Measurements from ENCODE around the gene TTC9. TPM values are rescaled to one million over a fixed set of nuclear protein-coding genes. Genes with fewer than 3 reads are reported as not detected.

Gene TTC9
- total RNA-seq, 1 donor: 0.36 TPM

DNA sequence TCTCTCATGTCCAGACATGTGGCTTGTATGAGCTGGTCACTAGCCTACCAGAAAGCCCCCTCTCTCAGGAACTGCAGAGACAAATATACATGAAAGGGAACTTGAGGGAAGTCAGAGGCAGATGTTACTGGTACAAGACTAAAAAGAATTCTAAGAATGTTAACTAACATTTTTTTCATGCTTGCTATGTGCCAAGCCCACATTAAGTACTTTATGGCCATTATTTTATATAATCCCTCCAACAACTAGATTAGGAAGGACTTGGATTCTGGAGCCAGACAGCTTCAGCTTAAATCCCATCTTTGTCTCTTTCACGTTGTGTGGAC, 24.6 kb downstream of the TTC9 start:
- no peaks in the 10 kb centered on the region for H3K27me3 ChIP-seq (ENCODE audit: insufficient read depth, low read length)
- peaks cover 24% of the 10 kb centered on the region for H3K4me1 ChIP-seq (ENCODE audit: insufficient read depth, low read length)
- TF ChIP-seq, protein P1, sequence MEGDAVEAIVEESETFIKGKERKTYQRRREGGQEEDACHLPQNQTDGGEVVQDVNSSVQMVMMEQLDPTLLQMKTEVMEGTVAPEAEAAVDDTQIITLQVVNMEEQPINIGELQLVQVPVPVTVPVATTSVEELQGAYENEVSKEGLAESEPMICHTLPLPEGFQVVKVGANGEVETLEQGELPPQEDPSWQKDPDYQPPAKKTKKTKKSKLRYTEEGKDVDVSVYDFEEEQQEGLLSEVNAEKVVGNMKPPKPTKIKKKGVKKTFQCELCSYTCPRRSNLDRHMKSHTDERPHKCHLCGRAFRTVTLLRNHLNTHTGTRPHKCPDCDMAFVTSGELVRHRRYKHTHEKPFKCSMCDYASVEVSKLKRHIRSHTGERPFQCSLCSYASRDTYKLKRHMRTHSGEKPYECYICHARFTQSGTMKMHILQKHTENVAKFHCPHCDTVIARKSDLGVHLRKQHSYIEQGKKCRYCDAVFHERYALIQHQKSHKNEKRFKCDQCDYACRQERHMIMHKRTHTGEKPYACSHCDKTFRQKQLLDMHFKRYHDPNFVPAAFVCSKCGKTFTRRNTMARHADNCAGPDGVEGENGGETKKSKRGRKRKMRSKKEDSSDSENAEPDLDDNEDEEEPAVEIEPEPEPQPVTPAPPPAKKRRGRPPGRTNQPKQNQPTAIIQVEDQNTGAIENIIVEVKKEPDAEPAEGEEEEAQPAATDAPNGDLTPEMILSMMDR (IDR thresholded peaks at IDR 0.05; ENCODE audit: extremely low read depth, low read depth, low read length): no peak
- no peaks in the 10 kb centered on the region for H3K79me2 ChIP-seq (ENCODE audit: insufficient read depth, low read length)
- no peak overlapping the region for H3K4me3 ChIP-seq (ENCODE audit: insufficient read depth, low read length)
- H3K36me3 ChIP-seq (ENCODE audit: insufficient read depth, low read length): no peaks in the 10 kb centered on the region
- no peaks in the 10 kb centered on the region for H3K9me3 ChIP-seq (ENCODE audit: low read depth, low read length)
- H2AFZ ChIP-seq (ENCODE audit: low read length): no peak overlapping the region
- H3K4me2 ChIP-seq (ENCODE audit: insufficient read depth, low read length): no peak overlapping the region
- DNase-seq (ENCODE audit: insufficient read length, low spot score, missing footprints): no peak
- H3K27ac ChIP-seq (ENCODE audit: low read depth, low read length): no peak overlapping the region
- no peaks in the 10 kb centered on the region for H4K20me1 ChIP-seq (ENCODE audit: insufficient read depth, low read length)

DNA sequence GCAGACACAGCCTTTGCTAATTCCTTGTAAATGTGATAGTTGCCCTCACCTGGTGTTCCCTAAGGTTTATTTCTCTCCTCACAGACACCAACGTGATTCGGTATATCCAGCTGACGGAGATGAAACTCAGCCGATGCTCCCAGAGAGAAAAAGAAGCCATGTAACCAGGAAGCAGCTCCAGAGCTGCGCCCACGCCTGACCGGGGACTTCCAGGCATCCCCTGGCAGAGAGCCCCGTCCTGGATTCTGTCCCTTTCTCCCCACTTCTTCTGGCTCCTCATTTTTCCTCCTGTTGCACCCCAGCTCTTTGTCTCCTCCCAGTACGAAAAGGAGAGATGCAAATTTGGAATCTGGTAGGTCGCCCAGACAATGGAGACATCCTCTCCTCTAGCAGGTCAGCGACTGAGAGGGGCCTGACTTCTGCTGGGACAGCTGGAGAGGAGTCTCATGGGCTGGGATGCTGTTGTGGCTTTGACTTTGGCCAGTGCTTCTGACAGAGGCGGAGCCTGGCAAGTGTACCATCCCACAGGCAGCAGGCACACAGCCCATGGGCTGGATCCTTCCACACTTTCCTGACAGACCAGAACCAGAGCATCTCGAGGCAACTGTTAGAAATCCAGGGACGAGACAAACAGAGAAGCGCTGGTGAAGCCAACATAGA, 29.4 kb downstream of the TTC9 start:
- TF ChIP-seq, protein P1 (IDR thresholded peaks at IDR 0.05; ENCODE audit: extremely low read depth, low read depth, low read length): no peak
- DNase-seq (ENCODE audit: insufficient read length, low spot score, missing footprints): peak; percentile 61
- H3K27ac ChIP-seq (ENCODE audit: low read depth, low read length): no peak overlapping the region
- H3K4me3 ChIP-seq (ENCODE audit: insufficient read depth, low read length): peak overlapping the region; percentile 64
- peaks cover 2% of the 10 kb centered on the region for H3K27me3 ChIP-seq (ENCODE audit: insufficient read depth, low read length)
- H3K9me3 ChIP-seq (ENCODE audit: low read depth, low read length): no peaks in the 10 kb centered on the region
- peak overlapping the region; percentile 86 for H2AFZ ChIP-seq (ENCODE audit: low read length)
- H4K20me1 ChIP-seq (ENCODE audit: insufficient read depth, low read length): no peaks in the 10 kb centered on the region
- no peaks in the 10 kb centered on the region for H3K79me2 ChIP-seq (ENCODE audit: insufficient read depth, low read length)
- H3K4me2 ChIP-seq (ENCODE audit: insufficient read depth, low read length): peak overlapping the region; percentile 83
- no peaks in the 10 kb centered on the region for H3K36me3 ChIP-seq (ENCODE audit: insufficient read depth, low read length)
- H3K4me1 ChIP-seq (ENCODE audit: insufficient read depth, low read length): peaks cover 14% of the 10 kb centered on the region

DNA sequence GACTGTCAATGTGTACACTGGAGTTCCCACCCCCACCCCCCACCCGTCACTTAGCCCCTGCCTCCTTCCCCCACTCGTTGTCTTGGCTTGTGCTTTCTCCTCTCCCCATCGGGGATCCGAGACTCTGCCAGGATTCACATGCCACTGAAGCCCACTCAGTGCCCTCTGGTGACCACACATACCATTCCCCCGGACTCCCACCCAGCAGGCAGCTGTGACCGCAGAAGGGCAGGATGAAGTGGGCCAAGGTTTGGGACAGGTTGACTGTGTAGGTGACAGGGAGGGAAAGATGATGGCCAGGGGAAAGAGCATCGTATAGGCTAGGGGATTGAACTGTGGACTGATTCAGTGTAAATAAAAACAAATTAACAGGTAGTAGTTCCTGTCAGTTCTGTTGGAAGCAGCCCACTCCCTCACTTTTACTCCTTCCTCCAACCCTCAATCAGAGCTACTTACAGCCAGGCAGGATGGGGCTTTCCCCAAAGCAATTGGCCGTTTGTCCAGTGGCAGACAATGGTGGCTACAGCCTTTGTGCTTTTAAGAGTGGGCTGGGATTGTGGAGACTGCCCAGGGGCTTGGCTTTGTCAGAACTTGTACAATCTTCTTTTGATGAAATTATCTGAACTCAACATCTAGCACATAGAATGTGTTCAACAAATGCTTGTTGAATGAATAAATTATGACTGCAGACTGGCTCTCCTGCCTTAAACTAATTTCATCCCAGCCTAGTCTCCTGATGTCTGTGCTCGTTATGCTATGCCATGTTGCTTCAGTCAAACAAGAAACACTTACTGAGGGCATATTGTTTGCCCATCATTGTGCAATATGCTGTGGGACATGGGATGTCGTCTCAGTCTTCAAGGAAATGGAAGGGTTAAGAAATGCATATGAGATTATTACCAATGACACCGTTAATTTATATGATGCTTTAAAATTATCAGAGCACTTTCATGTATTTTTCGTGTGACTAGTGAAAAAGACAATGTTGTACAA, 30.2 kb downstream of the TTC9 start:
- Histone ChIP-seq H2AFZ (ENCODE audit: low read length) (no peak overlapping the region), H3K27ac (ENCODE audit: low read depth, low read length) (no peak overlapping the region), H3K79me2 (ENCODE audit: insufficient read depth, low read length) (no peaks in the 10 kb centered on the region), H4K20me1 (ENCODE audit: insufficient read depth, low read length) (no peaks in the 10 kb centered on the region), H3K36me3 (ENCODE audit: insufficient read depth, low read length) (no peaks in the 10 kb centered on the region), H3K4me2 (ENCODE audit: insufficient read depth, low read length) (peak overlapping the region; percentile 83), H3K27me3 (ENCODE audit: insufficient read depth, low read length) (peaks cover 2% of the 10 kb centered on the region), H3K4me3 (ENCODE audit: insufficient read depth, low read length) (peak overlapping the region; percentile 64), H3K9me3 (ENCODE audit: low read depth, low read length) (no peaks in the 10 kb centered on the region), H3K4me1 (ENCODE audit: insufficient read depth, low read length) (peaks cover 10% of the 10 kb centered on the region)
- peak; percentile 4 for DNase-seq (ENCODE audit: insufficient read length, low spot score, missing footprints)
- TF ChIP-seq, protein P1 (IDR thresholded peaks at IDR 0.05; ENCODE audit: extremely low read depth, low read depth, low read length): no peak

DNA sequence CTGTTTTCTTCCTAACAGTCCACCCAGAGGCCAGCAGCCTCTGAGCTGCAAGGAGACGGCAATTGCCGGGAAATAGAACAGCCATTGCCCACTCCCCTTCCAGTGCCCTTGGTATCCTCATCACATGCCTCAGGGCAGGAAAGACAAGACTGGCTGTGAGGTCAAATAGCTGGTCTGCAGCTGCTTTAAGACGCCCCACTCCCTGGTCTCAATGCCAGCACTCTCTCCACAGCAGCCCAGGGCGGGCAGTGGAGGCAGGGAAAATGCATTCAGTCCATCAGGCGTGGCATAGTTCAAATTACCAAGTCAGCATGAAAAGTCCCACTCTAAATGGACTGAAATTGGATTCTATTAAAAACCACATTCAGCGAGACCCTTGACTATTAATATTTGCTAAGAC, 35.6 kb downstream of the TTC9 start:
- Histone ChIP-seq H3K9me3 (ENCODE audit: low read depth, low read length) (no peaks in the 10 kb centered on the region), H3K36me3 (ENCODE audit: insufficient read depth, low read length) (no peaks in the 10 kb centered on the region), H3K27me3 (ENCODE audit: insufficient read depth, low read length) (peaks cover 2% of the 10 kb centered on the region), H3K4me3 (ENCODE audit: insufficient read depth, low read length) (no peak overlapping the region), H2AFZ (ENCODE audit: low read length) (no peak overlapping the region), H3K4me2 (ENCODE audit: insufficient read depth, low read length) (no peak overlapping the region), H3K4me1 (ENCODE audit: insufficient read depth, low read length) (no peaks in the 10 kb centered on the region), H4K20me1 (ENCODE audit: insufficient read depth, low read length) (no peaks in the 10 kb centered on the region), H3K27ac (ENCODE audit: low read depth, low read length) (no peak overlapping the region), H3K79me2 (ENCODE audit: insufficient read depth, low read length) (no peaks in the 10 kb centered on the region)
- TF ChIP-seq, protein P1 (IDR thresholded peaks at IDR 0.05; ENCODE audit: extremely low read depth, low read depth, low read length): no peak
- DNase-seq (ENCODE audit: insufficient read length, low spot score, missing footprints): no peak

Data from osteoblast (primary cell).